PC-3 (cell line): ENCODE data around the gene ASIC3. TPM values are rescaled to one million over a fixed set of nuclear protein-coding genes. Genes with fewer than 3 reads are reported as not detected.
A peak's percentile ranks its signal among the peaks of the same experiment; 100 is the strongest.

Experiments used
- ATAC-seq: fragments of 200-7000 bp; cut with Tn5 transposase; 2 replicates; pipeline ENCODE4 v1.9.1; 2020; ENCODE audit warnings: mild to moderate bottlenecking, moderate library complexity
- BruUV-seq: library from RNA; stranded (reverse); fragments of 400-500 nt; replicated peaks from 2 replicates; lab custom pipeline; 2021; lab: Mats Ljungman, UMichigan
- CTCF ChIA-PET: fragments of 300-600 bp; sonication (Branson Sonifier 250); formaldehyde crosslinking; loops from one replicate; lab custom pipeline; 2022; ENCODE audit warnings: antibody characterized with exemption; lab: Charles Lee
- POLR2A ChIA-PET: fragments of 300-600 bp; sonication (Branson Sonifier 250); formaldehyde crosslinking; loops from one replicate; lab custom pipeline; 2022; ENCODE audit warnings: antibody characterized with exemption; ENCODE audit not compliant: unreplicated experiment; lab: Charles Lee
- DNase-seq: peaks from one replicate; pipeline ENCODE4 v3.0.0-alpha.2; 2015
- H2AFZ ChIP-seq: fragments of 300-600 bp; sonication (generic); 2 replicates; pipeline ENCODE4 v1.6.0; 2016; ENCODE audit warnings: antibody characterized with exemption, low read length
- H3F3A ChIP-seq: fragments of 300-600 bp; sonication (generic); one replicate; pipeline ENCODE4 v1.6.0; 2017; ENCODE audit warnings: antibody characterized with exemption, low read length, control low read depth, mild to moderate bottlenecking; ENCODE audit not compliant: unreplicated experiment
- H3K27ac ChIP-seq: fragments of 300-600 bp; sonication (generic); 2 replicates; pipeline ENCODE4 v1.5.1; 2016; ENCODE audit warnings: mild to moderate bottlenecking, low read length
- H3K27me3 ChIP-seq: fragments of 300-600 bp; sonication (generic); 2 replicates; pipeline ENCODE4 v1.6.1; 2016; ENCODE audit warnings: low read length, mixed read lengths
- H3K36me3 ChIP-seq: fragments of 300-600 bp; sonication (generic); 2 replicates; pipeline ENCODE4 v1.6.1; 2016; ENCODE audit warnings: low read depth, mixed run types, low read length, mixed read lengths
- H3K4me1 ChIP-seq: fragments of 300-600 bp; sonication (generic); 2 replicates; pipeline ENCODE4 v1.5.1; 2016; ENCODE audit warnings: low read length; ENCODE audit not compliant: insufficient read depth
- H3K4me2 ChIP-seq: fragments of 300-600 bp; sonication (generic); 2 replicates; pipeline ENCODE4 v1.6.0; 2016; ENCODE audit warnings: low read length
- H3K4me3 ChIP-seq: fragments of 300-600 bp; sonication (generic); 2 replicates; pipeline ENCODE4 v1.5.1; 2016; ENCODE audit warnings: mild to moderate bottlenecking, low read length, mixed read lengths
- H3K79me2 ChIP-seq: fragments of 300-600 bp; sonication (generic); 2 replicates; pipeline ENCODE4 v1.6.1; 2017; ENCODE audit warnings: low read length, mixed read lengths
- H3K9ac ChIP-seq: fragments of 300-600 bp; sonication (generic); 2 replicates; pipeline ENCODE4 v1.6.0; 2016; ENCODE audit warnings: mild to moderate bottlenecking, low read length
- H3K9me2 ChIP-seq: fragments of 300-600 bp; sonication (generic); replicated peaks from 2 replicates; pipeline ENCODE4 v1.6.1; 2016; ENCODE audit warnings: mixed run types, low read length, mixed read lengths
- H3K9me3 ChIP-seq: fragments of 300-600 bp; sonication (generic); 2 replicates; pipeline ENCODE4 v1.6.1; 2016; ENCODE audit warnings: low read length, mixed read lengths
- H4K20me1 ChIP-seq: fragments of 300-600 bp; sonication (generic); 2 replicates; pipeline ENCODE4 v1.6.1; 2016; ENCODE audit warnings: low read length, mixed read lengths
- CTCF ChIP-seq: fragments of 300-600 bp; sonication (generic); conservative IDR thresholded peaks from 2 replicates; pipeline ENCODE4 v1.5.1; 2017; ENCODE audit warnings: antibody characterized with exemption, low read depth, mild to moderate bottlenecking, low read length
- EZH2 ChIP-seq: fragments of 300-600 bp; sonication (generic); IDR thresholded peaks from one replicate; pipeline ENCODE4 v1.6.1; 2017; ENCODE audit warnings: antibody characterized with exemption, mild to moderate bottlenecking, low read length; ENCODE audit not compliant: unreplicated experiment
- EZH2phosphoT487 ChIP-seq: fragments of 300-600 bp; sonication (generic); IDR thresholded peaks from 2 replicates; pipeline ENCODE4 v1.6.1; 2018; ENCODE audit warnings: mild to moderate bottlenecking, antibody characterized with exemption, low read length, borderline replicate concordance
- intact Hi-C: fragments of 100-400 bp; cut with micrococcal nuclease; formaldehyde crosslinking; loops from 2 replicates; pipeline ENCODE4 v1.9.0; 2023
- total RNA-seq: library from RNA; depleted of rRNA; stranded (reverse); fragments of >200 nt; gene quantifications from 2 replicates; pipeline ENCODE4 v1.2.3, GENCODE V29; 2014

ASIC3 gene
- total RNA-seq, 1 experiment from 2014 or later, result 1.7 TPM

GRCh38 chr7:151070574-151070960 is 22.2 kb downstream of the ASIC3 start:
- Histone ChIP-seq H3K4me3 (no peak overlapping the region), H2AFZ (no peak overlapping the region), H3K27me3 (no peaks in the 10 kb centered on the region), H3K79me2 (no peaks in the 10 kb centered on the region), H3K9ac (no peak overlapping the region), H3K9me2 (no peaks in the 10 kb centered on the region), H3K9me3 (no peaks in the 10 kb centered on the region), H3K27ac (no peak overlapping the region), H3K36me3 (peaks cover 28% of the 10 kb centered on the region), H3K4me1 (no peaks in the 10 kb centered on the region), H3F3A (no peaks in the 10 kb centered on the region), H3K4me2 (no peak overlapping the region), H4K20me1 (no peaks in the 10 kb centered on the region)
- CTCF ChIA-PET, result no interaction called here
- TF ChIP-seq CTCF, result no peak
- no peak for TF ChIP-seq EZH2phosphoT487
- TF ChIP-seq EZH2, result no peak
- BruUV-seq, result TSS peak; percentile 16
- intact Hi-C loops, result no loop called here
- DNase-seq, result no peak
- POLR2A ChIA-PET, result no interaction called here
- no peak for ATAC-seq

- TF ChIP-seq EZH2phosphoT487 (no peak), EZH2 (no peak), CTCF (no peak)
- Histone ChIP-seq H3K4me2 (no peak overlapping the region), H3K79me2 (no peaks in the 10 kb centered on the region), H3K36me3 (peaks cover 24% of the 10 kb centered on the region), H2AFZ (no peak overlapping the region), H4K20me1 (no peaks in the 10 kb centered on the region), H3K27me3 (no peaks in the 10 kb centered on the region), H3F3A (no peaks in the 10 kb centered on the region), H3K27ac (no peak overlapping the region), H3K4me3 (no peak overlapping the region), H3K9me3 (no peaks in the 10 kb centered on the region), H3K9ac (no peak overlapping the region), H3K9me2 (no peaks in the 10 kb centered on the region), H3K4me1 (no peaks in the 10 kb centered on the region)
- DNase-seq, result no peak
- no TSS peak for BruUV-seq
- intact Hi-C loops, result no loop called here
- POLR2A ChIA-PET, result no interaction called here
- ATAC-seq, result no peak
- CTCF ChIA-PET, result interaction anchor here (0.6 kb wide), 1 partner anchor 38 kb away, joined by 3 read pairs; no protein-coding TSS in a partner anchor
Measured at GRCh38 chr7:151071032-151071866, 22.9 kb downstream of the ASIC3 start.

GRCh38 chr7:151073990-151074389 is 25.7 kb downstream of the ASIC3 start:
- ATAC-seq (no peak), DNase-seq (no peak)
- Histone ChIP-seq H3K36me3 (peaks cover 13% of the 10 kb centered on the region), H3K27me3 (no peaks in the 10 kb centered on the region), H3K27ac (no peak overlapping the region), H3K9me3 (no peaks in the 10 kb centered on the region), H3K79me2 (peaks cover 9% of the 10 kb centered on the region), H3K9me2 (no peaks in the 10 kb centered on the region), H3K4me2 (no peak overlapping the region), H2AFZ (no peak overlapping the region), H3K4me1 (peaks cover 1% of the 10 kb centered on the region; the same call in 1 of the 2 replicates), H3F3A (no peaks in the 10 kb centered on the region), H4K20me1 (no peaks in the 10 kb centered on the region), H3K9ac (no peak overlapping the region), H3K4me3 (no peak overlapping the region)
- ChIA-PET CTCF (interaction anchor here (0.6 kb wide), 1 partner anchor 13 kb away, joined by 6 read pairs; no protein-coding TSS in a partner anchor), POLR2A (no interaction called here)
- TF ChIP-seq EZH2 (no peak), CTCF (no peak), EZH2phosphoT487 (no peak)
- no TSS peak for BruUV-seq
- intact Hi-C loops, result no loop called here
